GM12892 (cell line): ENCODE results near the gene PRIMA1.

Source experiments
- POLR2AphosphoS5 ChIP-seq: IDR thresholded peaks from 2 replicates; pipeline ENCODE4 v1.6.1; 2011; ENCODE audit warnings: low read depth, low read length, control low read depth
- TAF1 ChIP-seq: IDR thresholded peaks from 2 replicates; pipeline ENCODE4 v1.6.1; 2011; ENCODE audit warnings: low read depth, mild to moderate bottlenecking, control low read depth, low read length, borderline replicate concordance

- TF ChIP-seq TAF1 (no peak), POLR2AphosphoS5 (no peak)
Observed at GRCh38 chr14:93715279-93715927, 72.9 kb downstream of the PRIMA1 start.
